ENCODE measurements around the gene MTERF1.

MTERF1 gene

GRCh38 chr7:91832493-91833045 lies 47.9 kb downstream of the MTERF1 start:
- DNase-seq (ENCODE audit: low read depth in 2 of 2), result no peak

GRCh38 chr7:91827169-91827568 lies 53.3 kb downstream of the MTERF1 start:
- no peak for DNase-seq (ENCODE audit: low read depth in 2 of 2)

- no peak for DNase-seq (ENCODE audit: low read depth in 2 of 2)
Measured at GRCh38 chr7:91826377-91826776, 54.1 kb downstream of the MTERF1 start.

- DNase-seq (ENCODE audit: low read depth in 2 of 2), result no peak
Measured at GRCh38 chr7:91824201-91824600, 56.3 kb downstream of the MTERF1 start.

Measured in stimulated activated CD8-positive, alpha-beta memory T cell treated with anti-CD3 and anti-CD28 coated beads, Interleukin-7, amount 100 ng/mL, for 4 hours (primary cell).